WERI-Rb-1 (cell line): ENCODE measurements around the gene ZNF692.

Source experiments
- DNase-seq: peaks from one replicate; pipeline ENCODE4 v3.0.0-alpha.2; 2020
- H3K27ac ChIP-seq: fragments of 250-450 bp; sonication (Bioruptor Pico); 2 replicates; pipeline ENCODE4 v1.5.1; 2020; ENCODE audit warnings: mild to moderate bottlenecking, moderate library complexity
- H3K27me3 ChIP-seq: fragments of 250-450 bp; sonication (Bioruptor Pico); 2 replicates; pipeline ENCODE4 v1.5.1; 2021; ENCODE audit warnings: mild to moderate bottlenecking, low read depth, moderate library complexity; ENCODE audit not compliant: insufficient read depth, severe bottlenecking
- H3K36me3 ChIP-seq: fragments of 250-450 bp; sonication (Bioruptor Pico); 2 replicates; pipeline ENCODE4 v1.5.1; 2020; ENCODE audit warnings: mild to moderate bottlenecking, moderate library complexity
- H3K4me3 ChIP-seq: 2 replicates; pipeline ENCODE4 v1.5.1; 2011; ENCODE audit warnings: low read depth, mild to moderate bottlenecking, control low read depth, low read length
- H3K9me3 ChIP-seq: fragments of 250-450 bp; sonication (Bioruptor Pico); 2 replicates; pipeline ENCODE4 v1.5.1; 2021; ENCODE audit warnings: mild to moderate bottlenecking, moderate library complexity; ENCODE audit not compliant: severe bottlenecking
- TF ChIP-seq, protein P1 (sequence below): IDR thresholded peaks from 2 replicates; pipeline ENCODE4 v1.5.1; 2011; ENCODE audit warnings: low read depth, mild to moderate bottlenecking, control low read depth, inconsistent platforms, low read length

The ZNF692 gene

DNA sequence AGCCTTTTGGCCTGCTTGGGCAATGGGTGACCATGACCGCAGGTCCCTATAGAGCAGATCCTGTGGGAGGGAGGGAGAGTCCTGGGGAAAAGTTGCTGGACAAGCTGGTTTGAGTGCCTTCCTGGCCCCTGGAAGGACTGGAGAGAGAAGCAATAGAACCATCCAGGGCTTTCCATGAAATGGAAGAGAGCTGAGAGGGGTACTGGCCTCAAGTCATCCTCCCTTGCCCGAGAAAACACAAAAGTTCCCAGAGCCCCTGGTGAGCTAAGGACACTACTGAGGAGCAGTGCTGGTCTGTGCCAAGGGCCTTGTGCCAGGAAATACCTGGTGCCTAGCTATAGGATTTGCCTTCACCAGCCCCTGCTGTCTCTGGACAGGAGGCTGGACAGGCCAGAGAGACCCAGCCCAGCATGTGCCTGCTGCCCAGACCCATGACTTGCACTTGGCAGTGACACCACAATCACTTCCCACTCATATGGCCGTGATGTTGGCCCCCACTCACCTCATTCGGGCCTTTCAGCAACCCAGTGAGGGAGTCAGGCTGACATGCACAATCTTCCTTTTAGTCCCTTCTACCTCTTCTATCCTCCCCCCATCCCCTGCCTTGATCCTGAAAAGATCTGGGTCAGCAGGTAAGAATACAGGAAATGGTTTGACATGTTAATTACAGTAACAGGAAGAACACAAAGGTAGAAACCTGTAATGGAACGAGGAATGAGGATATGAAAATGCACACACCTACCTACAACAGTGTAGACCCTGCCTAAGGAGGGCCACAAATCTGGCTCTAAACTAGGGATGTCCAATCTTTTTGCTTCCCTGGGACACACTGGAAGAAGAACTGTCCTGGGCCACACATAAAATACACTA, 40.1 kb downstream of the ZNF692 start:
- H3K9me3 ChIP-seq = no peaks in the 10 kb centered on the region
- no peak overlapping the region for H3K27ac ChIP-seq
- DNase-seq = no peak
- TF ChIP-seq, protein P1, sequence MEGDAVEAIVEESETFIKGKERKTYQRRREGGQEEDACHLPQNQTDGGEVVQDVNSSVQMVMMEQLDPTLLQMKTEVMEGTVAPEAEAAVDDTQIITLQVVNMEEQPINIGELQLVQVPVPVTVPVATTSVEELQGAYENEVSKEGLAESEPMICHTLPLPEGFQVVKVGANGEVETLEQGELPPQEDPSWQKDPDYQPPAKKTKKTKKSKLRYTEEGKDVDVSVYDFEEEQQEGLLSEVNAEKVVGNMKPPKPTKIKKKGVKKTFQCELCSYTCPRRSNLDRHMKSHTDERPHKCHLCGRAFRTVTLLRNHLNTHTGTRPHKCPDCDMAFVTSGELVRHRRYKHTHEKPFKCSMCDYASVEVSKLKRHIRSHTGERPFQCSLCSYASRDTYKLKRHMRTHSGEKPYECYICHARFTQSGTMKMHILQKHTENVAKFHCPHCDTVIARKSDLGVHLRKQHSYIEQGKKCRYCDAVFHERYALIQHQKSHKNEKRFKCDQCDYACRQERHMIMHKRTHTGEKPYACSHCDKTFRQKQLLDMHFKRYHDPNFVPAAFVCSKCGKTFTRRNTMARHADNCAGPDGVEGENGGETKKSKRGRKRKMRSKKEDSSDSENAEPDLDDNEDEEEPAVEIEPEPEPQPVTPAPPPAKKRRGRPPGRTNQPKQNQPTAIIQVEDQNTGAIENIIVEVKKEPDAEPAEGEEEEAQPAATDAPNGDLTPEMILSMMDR = no peak
- H3K36me3 ChIP-seq = peaks cover 66% of the 10 kb centered on the region
- H3K4me3 ChIP-seq = no peak overlapping the region
- H3K27me3 ChIP-seq = no peaks in the 10 kb centered on the region

DNA sequence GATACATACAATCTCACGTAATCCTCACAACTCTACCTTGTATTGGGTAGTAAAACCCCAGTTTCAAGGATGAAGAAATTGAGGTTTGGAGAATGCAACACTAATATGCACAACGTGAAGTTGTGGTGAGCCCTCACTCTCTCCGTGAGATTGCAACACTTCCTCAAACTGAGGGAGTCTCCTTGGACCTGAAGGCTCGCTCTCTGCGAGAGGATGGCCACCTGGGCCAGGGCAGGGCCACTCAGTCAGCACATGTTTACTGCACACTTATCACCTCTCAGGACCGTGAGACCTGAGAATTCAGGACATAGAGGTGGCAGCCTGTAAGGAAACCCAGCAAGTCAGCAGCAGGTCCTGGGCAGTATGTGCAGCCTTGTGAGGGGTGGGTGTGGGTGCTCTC, 41.8 kb downstream of the ZNF692 start:
- Histone ChIP-seq H3K4me3 (no peak overlapping the region), H3K9me3 (no peaks in the 10 kb centered on the region), H3K36me3 (peaks cover 64% of the 10 kb centered on the region), H3K27ac (no peak overlapping the region), H3K27me3 (no peaks in the 10 kb centered on the region)
- DNase-seq = no peak
- TF ChIP-seq, protein P1 = no peak

DNA sequence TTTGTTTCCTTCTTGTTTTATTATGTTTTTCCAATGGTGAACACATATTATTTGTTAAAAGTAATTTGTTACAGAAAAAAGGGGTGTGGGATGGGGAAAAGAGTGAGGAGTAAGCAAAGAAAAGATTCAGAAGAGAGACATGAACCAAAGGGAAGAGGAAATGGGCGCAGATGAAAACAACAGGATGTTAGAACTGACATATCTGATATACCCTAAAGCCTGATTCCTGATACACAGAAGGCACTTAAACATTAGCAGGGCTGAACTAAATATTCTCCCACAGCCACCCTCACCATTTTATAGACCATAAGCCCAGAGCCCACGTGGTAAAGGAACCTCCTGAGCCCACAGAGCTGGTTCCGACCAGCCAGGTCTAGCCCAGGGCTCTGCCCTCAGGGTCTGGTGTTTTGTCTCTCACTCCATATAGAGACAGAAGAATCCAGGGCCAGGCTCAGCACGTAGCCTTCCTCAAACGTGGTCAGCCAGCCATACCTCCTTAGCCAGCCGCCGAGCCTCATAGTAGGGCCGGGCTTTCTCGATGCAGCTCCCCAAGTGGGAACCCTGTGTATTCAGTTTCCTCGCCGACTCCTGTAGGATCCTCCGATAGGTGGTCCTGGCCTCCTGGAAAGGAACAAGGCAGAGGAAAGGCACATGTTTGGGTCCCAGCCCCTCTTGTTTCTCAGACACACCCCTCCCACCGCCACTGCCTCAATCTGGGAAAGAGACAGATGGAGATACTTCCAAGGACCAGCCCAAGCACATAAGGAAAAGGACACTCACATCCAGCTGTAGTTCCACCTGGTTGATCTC, 42.6 kb downstream of the ZNF692 start:
- Histone ChIP-seq H3K4me3 (no peak overlapping the region), H3K27ac (no peak overlapping the region), H3K9me3 (no peaks in the 10 kb centered on the region), H3K27me3 (no peaks in the 10 kb centered on the region), H3K36me3 (peaks cover 66% of the 10 kb centered on the region)
- DNase-seq = no peak
- TF ChIP-seq, protein P1 = no peak

DNA sequence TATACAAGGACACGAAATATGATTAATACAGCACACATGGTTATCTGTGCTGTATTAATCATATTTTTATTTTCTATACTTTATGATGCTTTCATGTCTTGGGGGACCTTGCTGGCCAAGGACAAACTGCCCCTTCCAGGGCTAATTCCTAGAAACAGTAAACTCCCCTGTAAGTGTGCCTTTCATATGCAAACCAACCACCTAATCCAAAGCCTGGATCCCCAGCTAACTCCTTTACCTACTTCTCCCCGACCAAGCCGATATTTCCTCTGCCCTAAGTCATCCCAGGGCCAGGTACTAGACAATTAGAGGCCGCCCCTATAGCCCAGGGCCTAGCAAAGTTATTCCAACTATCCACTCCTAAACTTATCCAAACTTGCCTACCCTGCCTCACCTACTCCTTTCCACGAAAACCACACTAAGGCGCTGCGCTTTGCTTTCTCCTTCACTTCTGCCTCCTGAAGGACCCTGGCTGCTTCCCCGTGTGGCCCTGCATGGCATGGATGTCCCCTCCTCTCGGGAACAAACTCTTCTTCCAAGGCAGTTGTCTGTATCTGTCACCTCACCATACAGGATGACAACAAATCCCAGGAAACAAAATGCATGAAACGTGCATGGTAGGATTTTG, 43.4 kb downstream of the ZNF692 start:
- TF ChIP-seq, protein P1 = no peak
- H3K4me3 ChIP-seq = no peak overlapping the region
- peaks cover 65% of the 10 kb centered on the region for H3K36me3 ChIP-seq
- no peak for DNase-seq
- H3K9me3 ChIP-seq = no peaks in the 10 kb centered on the region
- H3K27ac ChIP-seq = no peak overlapping the region
- no peaks in the 10 kb centered on the region for H3K27me3 ChIP-seq

DNA sequence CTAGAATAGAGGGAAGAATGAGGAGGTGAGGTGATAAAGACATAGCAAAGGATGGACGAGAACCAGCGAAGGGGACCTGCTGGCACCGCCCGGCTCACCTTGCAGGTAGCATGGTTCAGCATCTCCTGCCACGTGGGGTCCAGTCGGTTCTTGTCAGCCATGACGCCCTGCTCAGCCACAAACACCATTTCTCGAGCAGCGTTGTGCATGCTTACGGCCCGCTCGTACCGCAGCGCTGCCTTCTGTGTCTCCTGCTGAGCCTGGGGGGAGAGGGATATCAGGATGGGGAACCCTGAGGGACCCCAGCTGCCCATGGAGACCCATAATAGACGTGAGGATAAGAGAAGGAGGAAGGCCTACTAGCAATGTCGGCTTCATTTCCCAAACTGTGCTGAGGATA, 44.5 kb downstream of the ZNF692 start:
- peaks cover 59% of the 10 kb centered on the region for H3K36me3 ChIP-seq
- DNase-seq = no peak
- TF ChIP-seq, protein P1 = no peak
- H3K27ac ChIP-seq = no peak overlapping the region
- no peak overlapping the region for H3K4me3 ChIP-seq
- H3K9me3 ChIP-seq = no peaks in the 10 kb centered on the region
- no peaks in the 10 kb centered on the region for H3K27me3 ChIP-seq
